Kidney (tissue), 14 donors: ENCODE measurements around the gene ZNF783. TPM values are rescaled to one million over a fixed set of nuclear protein-coding genes. Genes with fewer than 3 reads are reported as not detected.
"Not testable (repeated sequence)": the region's sequence is repeated elsewhere in the genome, so short reads cannot be mapped to it uniquely, and the experiment has no call there.

Experiments
- DNase-seq, 5 donors: peaks; one replicate each; pipeline ENCODE4 v3.0.0-alpha.2; 2013 to 2020
- FAIRE-seq: peaks from 2 replicates; lab custom pipeline; 2012; peaks lifted over from hg19 to GRCh38; lab: Jason Lieb, UNC
- H3K27ac ChIP-seq, 2 donors: one replicate each; pipeline ENCODE4 v1.7.0; 2013; ENCODE audit warnings: low read depth in 2 of 2, low read length in 2 of 2, inconsistent platforms in 1 of 2
- H3K27me3 ChIP-seq: one replicate; pipeline ENCODE4 v1.7.1; 2013; ENCODE audit warnings: low read length, inconsistent platforms; ENCODE audit not compliant: control insufficient read depth, insufficient read depth
- H3K36me3 ChIP-seq, 3 donors: one replicate each; pipeline versions ENCODE4 v1.7.0 to v1.7.1; 2013; ENCODE audit warnings: low read length in 3 of 3, control low read depth in 1 of 3, inconsistent platforms in 1 of 3; ENCODE audit not compliant: insufficient read depth in 3 of 3, control insufficient read depth in 2 of 3
- H3K4me1 ChIP-seq, 3 donors: one replicate each; pipeline versions ENCODE4 v1.7.0 to v1.7.1; 2013; ENCODE audit warnings: low read length in 3 of 3, inconsistent platforms in 1 of 3, low read depth in 1 of 3; ENCODE audit not compliant: control insufficient read depth in 2 of 3, insufficient read depth in 2 of 3
- H3K4me3 ChIP-seq, 3 donors: one replicate each; pipeline versions ENCODE4 v1.7.0 to v1.8.1; 2013; ENCODE audit warnings: low read length in 3 of 3, control low read depth in 1 of 3, inconsistent platforms in 1 of 3
- H3K9ac ChIP-seq, 3 donors: one replicate each; pipeline versions ENCODE4 v1.7.0 to v1.7.1; 2013; ENCODE audit warnings: low read length in 3 of 3, control low read depth in 1 of 3, inconsistent platforms in 1 of 3
- H3K9me3 ChIP-seq, 3 donors: one replicate each; pipeline versions ENCODE4 v1.7.0 to v1.7.1; 2013; ENCODE audit warnings: low read length in 3 of 3, control low read depth in 1 of 3, inconsistent platforms in 1 of 3; ENCODE audit not compliant: control insufficient read depth in 2 of 3, insufficient read depth in 1 of 3
- intact Hi-C: fragments of 100-400 bp; cut with DNase I; formaldehyde crosslinking; loops from one replicate; pipeline ENCODE4 v1.11.1; 2022
- polyA plus RNA-seq: library from polyadenylated mRNA; stranded (reverse); fragments of 350-450 nt; fragmentation: Illumina TruSeq; extraction: RNeasy Lipid Tissue Mini Kit (QIAGEN cat#74804); gene quantifications from one replicate; pipeline ENCODE4 v1.2.3, GENCODE V29; 2014; ENCODE audit warnings: low read depth, low replicate concordance; ENCODE audit not compliant: insufficient read depth
- total RNA-seq: library from RNA; stranded (reverse); fragmentation: NEBNext Ultra II Directional; extraction: Animal tissue kit (Norgen Biotek cat#: 25700); gene quantifications from one replicate; pipeline ENCODE4 v1.2.1, GENCODE V29; 2021
- TF ChIP-seq, protein P1 (sequence below): IDR thresholded peaks from 3 replicates; pipeline ENCODE4 v1.5.1; 2012; ENCODE audit warnings: mild to moderate bottlenecking, moderate library complexity, borderline replicate concordance; ENCODE audit not compliant: insufficient read depth; ENCODE audit errors: extremely low read depth
- donor health status: control.
- donor health status: control.
- donor health status: control.
- donor health status: control.
- donor health status: control.
- donor health status: DM: yes; HTN: yes; CAD: no.
- donor health status: Normal renal cell carcinoma (clear cell type).

ZNF783 gene
- total and polyA plus RNA-seq, 2 donors from 2014 or later, result 3.6 to 21.8 TPM

DNA sequence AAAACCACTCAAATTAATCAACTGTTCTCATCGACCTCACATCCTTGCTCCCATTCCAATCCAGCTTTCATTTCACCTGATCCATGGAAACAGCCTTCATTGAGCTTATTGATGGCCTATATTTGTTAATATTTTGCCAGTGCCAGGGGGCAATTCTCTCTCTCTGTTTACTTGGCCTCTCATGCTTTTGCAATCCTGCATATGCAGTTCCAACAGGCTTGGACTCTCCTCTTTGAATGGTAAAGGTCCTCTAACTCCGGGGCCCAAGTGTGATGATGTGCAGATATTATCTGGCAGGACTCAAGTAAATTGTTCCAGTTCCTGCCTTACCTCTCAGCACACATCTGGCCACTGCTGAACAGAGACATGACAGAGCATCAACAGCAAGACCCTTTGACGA is 67.3 kb downstream of the ZNF783 start:
- H3K9ac ChIP-seq, result no peak overlapping the region
- H3K36me3 ChIP-seq, result no peaks in the 10 kb centered on the region
- FAIRE-seq, result no peak
- H3K9me3 ChIP-seq, result no peaks in the 10 kb centered on the region
- H3K4me3 ChIP-seq, result no peak overlapping the region
- DNase-seq, result no peak
- H3K27me3 ChIP-seq, result no peaks in the 10 kb centered on the region
- intact Hi-C loops, result no loop called here
- no peaks in the 10 kb centered on the region for H3K4me1 ChIP-seq
- TF ChIP-seq, protein P1, sequence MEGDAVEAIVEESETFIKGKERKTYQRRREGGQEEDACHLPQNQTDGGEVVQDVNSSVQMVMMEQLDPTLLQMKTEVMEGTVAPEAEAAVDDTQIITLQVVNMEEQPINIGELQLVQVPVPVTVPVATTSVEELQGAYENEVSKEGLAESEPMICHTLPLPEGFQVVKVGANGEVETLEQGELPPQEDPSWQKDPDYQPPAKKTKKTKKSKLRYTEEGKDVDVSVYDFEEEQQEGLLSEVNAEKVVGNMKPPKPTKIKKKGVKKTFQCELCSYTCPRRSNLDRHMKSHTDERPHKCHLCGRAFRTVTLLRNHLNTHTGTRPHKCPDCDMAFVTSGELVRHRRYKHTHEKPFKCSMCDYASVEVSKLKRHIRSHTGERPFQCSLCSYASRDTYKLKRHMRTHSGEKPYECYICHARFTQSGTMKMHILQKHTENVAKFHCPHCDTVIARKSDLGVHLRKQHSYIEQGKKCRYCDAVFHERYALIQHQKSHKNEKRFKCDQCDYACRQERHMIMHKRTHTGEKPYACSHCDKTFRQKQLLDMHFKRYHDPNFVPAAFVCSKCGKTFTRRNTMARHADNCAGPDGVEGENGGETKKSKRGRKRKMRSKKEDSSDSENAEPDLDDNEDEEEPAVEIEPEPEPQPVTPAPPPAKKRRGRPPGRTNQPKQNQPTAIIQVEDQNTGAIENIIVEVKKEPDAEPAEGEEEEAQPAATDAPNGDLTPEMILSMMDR, result no peak
- no peak overlapping the region for H3K27ac ChIP-seq

DNA sequence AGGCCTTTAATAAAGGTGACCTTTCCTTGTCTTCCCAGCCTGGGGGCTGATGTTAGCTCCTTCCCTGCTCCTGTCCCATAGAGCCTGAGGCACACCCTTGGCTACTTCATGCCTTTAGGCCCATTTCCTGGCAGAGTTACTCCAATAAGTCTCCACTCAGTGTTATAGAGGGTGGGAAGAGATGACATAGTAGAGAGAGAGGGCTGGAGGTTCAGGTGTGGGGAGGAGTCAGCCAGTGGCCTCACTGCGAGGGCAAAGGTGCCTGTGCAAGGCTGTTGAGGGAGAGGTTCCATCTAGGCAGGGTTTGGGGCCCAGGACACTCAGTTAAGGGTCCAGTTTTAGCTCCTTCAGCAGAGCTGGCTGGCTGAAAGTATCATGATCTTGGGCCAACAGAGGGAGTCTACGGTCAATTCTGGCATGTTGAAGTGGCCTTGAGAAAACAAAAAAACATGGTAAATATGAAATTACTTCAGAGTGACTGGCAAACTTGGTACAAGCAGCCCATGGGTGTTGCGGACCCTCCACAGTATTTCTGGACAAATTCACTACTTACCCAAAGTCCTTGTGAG is 67.9 kb downstream of the ZNF783 start:
- H3K9ac ChIP-seq, result no peak overlapping the region
- H3K9me3 ChIP-seq, result no peaks in the 10 kb centered on the region
- no peaks in the 10 kb centered on the region for H3K27me3 ChIP-seq
- TF ChIP-seq, protein P1, result no peak
- no peak overlapping the region for H3K27ac ChIP-seq
- intact Hi-C loops, result no loop called here
- FAIRE-seq, result no peak
- no peaks in the 10 kb centered on the region for H3K36me3 ChIP-seq
- DNase-seq, result no peak
- H3K4me1 ChIP-seq, result no peaks in the 10 kb centered on the region
- no peak overlapping the region for H3K4me3 ChIP-seq

DNA sequence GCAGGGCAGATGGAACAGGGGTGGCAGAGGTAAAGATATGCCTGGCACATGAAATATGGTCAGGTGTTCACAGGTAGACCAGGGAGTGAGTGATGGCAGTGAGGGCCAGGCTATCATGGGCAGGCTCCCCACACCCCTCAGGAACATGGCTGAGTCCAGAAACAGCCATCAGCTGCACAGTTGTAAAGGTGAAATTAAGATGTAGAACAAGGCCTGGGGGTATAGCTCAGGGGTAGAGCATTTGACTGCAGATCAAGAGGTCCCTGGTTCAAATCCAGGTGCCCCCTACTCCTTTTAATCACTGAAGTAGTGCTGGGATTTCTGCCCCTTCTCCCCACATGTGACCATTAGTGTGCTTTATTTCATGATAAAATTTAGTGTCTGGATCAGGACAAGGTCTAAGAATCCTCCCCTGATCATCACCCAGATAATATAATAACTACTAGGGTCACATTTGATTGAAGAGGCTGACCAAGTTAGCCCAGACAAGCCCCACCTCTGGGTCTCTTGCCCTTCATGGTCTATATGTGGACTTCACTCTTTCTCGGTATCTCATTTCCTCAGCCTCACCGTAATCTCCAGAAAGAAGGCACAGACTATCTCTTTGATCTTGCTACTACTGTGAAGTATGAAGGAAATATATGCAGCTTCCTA is 69.0 kb downstream of the ZNF783 start:
- DNase-seq (no peak), FAIRE-seq (no peak)
- no peak overlapping the region for H3K4me3 ChIP-seq
- TF ChIP-seq, protein P1, result no peak
- intact Hi-C loops, result no loop called here
- no peaks in the 10 kb centered on the region for H3K9me3 ChIP-seq
- H3K4me1 ChIP-seq, result no peaks in the 10 kb centered on the region
- no peaks in the 10 kb centered on the region for H3K27me3 ChIP-seq
- no peak overlapping the region for H3K9ac ChIP-seq
- no peak overlapping the region for H3K27ac ChIP-seq
- no peaks in the 10 kb centered on the region for H3K36me3 ChIP-seq

DNA sequence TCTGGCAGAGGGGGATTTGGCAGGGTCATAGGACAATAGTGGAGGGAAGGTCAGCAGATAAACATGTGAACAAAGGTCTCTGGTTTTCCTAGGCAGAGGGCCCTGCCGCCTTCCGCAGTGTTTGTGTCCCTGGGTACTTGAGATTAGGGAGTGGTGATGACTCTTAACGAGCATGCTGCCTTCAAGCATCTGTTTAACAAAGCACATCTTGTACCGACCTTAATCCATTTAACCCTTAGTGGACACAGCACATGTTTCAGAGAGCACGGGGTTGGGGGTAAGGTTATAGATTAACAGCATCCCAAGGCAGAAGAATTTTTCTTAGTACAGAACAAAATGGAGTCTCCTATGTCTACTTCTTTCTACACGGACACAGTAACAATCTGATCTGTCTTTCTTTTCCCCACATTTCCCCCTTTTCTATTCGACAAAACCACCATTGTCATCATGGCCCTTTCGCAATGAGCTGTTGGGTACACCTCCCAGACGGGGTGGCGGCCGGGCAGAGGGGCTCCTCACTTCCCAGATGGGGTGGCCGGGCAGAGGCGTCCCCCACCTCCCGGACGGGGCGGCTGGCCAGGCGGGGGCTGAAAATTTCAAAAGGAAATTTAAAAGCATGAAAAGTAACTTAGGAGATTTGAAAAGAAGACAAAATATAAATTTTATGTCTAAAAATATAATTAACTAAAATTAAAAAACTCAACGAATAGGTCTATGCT is 70.8 kb downstream of the ZNF783 start:
- H3K4me3 ChIP-seq, H3K27ac ChIP-seq, H3K27me3 ChIP-seq, H3K9me3 ChIP-seq, DNase-seq, intact Hi-C loops, FAIRE-seq, H3K36me3 ChIP-seq, H3K9ac ChIP-seq, H3K4me1 ChIP-seq: not testable (repeated sequence)
